ENCODE measurements around the gene ATXN7L1.
"Not testable (repeated sequence)": the region's sequence is repeated elsewhere in the genome, so short reads cannot be mapped to it uniquely, and the experiment has no call there.

ATXN7L1 gene

DNA sequence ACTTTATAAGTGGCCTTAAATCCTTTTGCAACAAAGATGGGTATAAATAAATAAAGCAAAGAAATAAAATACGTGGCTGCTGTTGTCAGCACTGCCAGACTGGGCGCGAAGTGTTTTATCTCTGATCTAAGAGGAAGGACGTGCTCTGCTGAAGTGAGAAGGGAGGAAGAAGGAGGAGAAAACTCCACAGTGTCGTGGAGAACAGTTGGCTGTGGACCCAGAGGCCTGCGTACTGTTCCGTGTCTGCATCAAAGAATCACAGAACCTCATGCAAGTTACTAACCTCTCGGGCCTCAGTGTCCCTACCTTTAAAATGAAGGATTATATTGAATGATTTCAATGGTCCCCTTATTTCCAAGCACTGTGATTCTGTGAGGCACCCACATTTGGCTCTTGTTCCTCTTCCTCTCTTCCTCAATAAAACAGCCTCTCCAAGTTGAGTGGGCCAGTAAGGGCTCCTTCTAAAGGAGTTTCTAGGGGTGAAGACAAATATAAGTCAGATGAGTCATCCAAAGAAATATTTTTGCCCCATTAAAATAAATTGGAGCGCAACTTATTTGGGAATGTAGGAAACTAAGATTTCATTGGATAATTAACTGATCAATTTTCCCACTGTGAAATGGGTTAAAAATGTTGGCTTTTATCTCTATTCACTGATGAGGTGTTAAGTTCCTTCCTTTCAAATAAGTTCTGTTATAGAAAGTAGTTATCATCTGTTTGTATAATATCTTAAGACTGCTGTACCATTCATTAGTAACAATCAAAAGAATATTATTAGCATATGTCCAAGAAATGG, 168.2 kb downstream of the ATXN7L1 start:
- Histone ChIP-seq H3K27me3 (ENCODE audit: control insufficient read depth, insufficient read depth, low read length) (no peaks in the 10 kb centered on the region), H3K9ac (ENCODE audit: low read length) (no peak overlapping the region), H3K9me3 (ENCODE audit: control insufficient read depth, low read length) (no peaks in the 10 kb centered on the region), H3K4me3 (ENCODE audit: low read length) (no peak overlapping the region), H3K4me1 (ENCODE audit: control insufficient read depth, insufficient read depth, low read length) (no peaks in the 10 kb centered on the region), H3K36me3 (ENCODE audit: control insufficient read depth, insufficient read depth, low read length) (no peaks in the 10 kb centered on the region)

DNA sequence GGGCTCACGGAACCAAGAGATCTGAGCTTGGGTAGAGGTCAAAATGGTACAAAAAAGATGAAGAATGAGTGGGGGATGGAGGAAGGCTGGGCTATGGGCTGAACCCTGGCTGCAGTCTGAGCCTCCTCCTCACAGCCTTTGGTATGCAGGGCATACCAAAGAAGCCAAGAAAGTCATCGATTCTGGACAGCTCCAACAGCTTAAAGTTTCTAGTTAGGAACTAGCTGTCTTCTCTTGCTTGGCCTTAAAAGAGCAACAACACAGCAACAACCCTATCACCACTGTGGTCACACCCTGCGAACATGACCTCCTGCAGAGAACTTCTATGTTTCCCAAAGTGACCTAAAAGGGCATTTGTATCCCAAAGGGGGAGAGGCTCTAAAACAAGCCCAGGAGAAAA, 169.0 kb downstream of the ATXN7L1 start:
- Histone ChIP-seq H3K9me3 (ENCODE audit: control insufficient read depth, low read length) (no peaks in the 10 kb centered on the region), H3K4me1 (ENCODE audit: control insufficient read depth, insufficient read depth, low read length) (no peaks in the 10 kb centered on the region), H3K36me3 (ENCODE audit: control insufficient read depth, insufficient read depth, low read length) (no peaks in the 10 kb centered on the region), H3K9ac (ENCODE audit: low read length) (no peak overlapping the region), H3K4me3 (ENCODE audit: low read length) (no peak overlapping the region), H3K27me3 (ENCODE audit: control insufficient read depth, insufficient read depth, low read length) (no peaks in the 10 kb centered on the region)

GRCh38 chr7:105705427-105705826, 171.0 kb downstream of the ATXN7L1 start:
- Histone ChIP-seq H3K36me3 (ENCODE audit: control insufficient read depth, insufficient read depth, low read length) (no peaks in the 10 kb centered on the region), H3K9ac (ENCODE audit: low read length) (no peak overlapping the region), H3K27me3 (ENCODE audit: control insufficient read depth, insufficient read depth, low read length) (no peaks in the 10 kb centered on the region), H3K4me1 (ENCODE audit: control insufficient read depth, insufficient read depth, low read length) (no peaks in the 10 kb centered on the region), H3K4me3 (ENCODE audit: low read length) (no peak overlapping the region), H3K9me3 (ENCODE audit: control insufficient read depth, low read length) (no peaks in the 10 kb centered on the region)

- no peak overlapping the region for H3K4me3 ChIP-seq (ENCODE audit: low read length)
- H3K27me3 ChIP-seq (ENCODE audit: control insufficient read depth, insufficient read depth, low read length) = no peaks in the 10 kb centered on the region
- H3K4me1 ChIP-seq (ENCODE audit: control insufficient read depth, insufficient read depth, low read length) = no peaks in the 10 kb centered on the region
- no peak overlapping the region for H3K9ac ChIP-seq (ENCODE audit: low read length)
- H3K36me3 ChIP-seq (ENCODE audit: control insufficient read depth, insufficient read depth, low read length) = no peaks in the 10 kb centered on the region
- H3K9me3 ChIP-seq (ENCODE audit: control insufficient read depth, low read length) = no peaks in the 10 kb centered on the region
Measured at GRCh38 chr7:105703207-105703930, 173.0 kb downstream of the ATXN7L1 start.

- Histone ChIP-seq H3K9me3 (ENCODE audit: control insufficient read depth, low read length) (no peaks in the 10 kb centered on the region), H3K4me3 (ENCODE audit: low read length) (no peak overlapping the region), H3K9ac (ENCODE audit: low read length) (no peak overlapping the region), H3K36me3 (ENCODE audit: control insufficient read depth, insufficient read depth, low read length) (no peaks in the 10 kb centered on the region), H3K4me1 (ENCODE audit: control insufficient read depth, insufficient read depth, low read length) (no peaks in the 10 kb centered on the region), H3K27me3 (ENCODE audit: control insufficient read depth, insufficient read depth, low read length) (no peaks in the 10 kb centered on the region)
Measured at GRCh38 chr7:105699568-105700236, 176.7 kb downstream of the ATXN7L1 start.

GRCh38 chr7:105698531-105698930, 177.9 kb downstream of the ATXN7L1 start:
- Histone ChIP-seq H3K9ac (ENCODE audit: low read length) (no peak overlapping the region), H3K4me3 (ENCODE audit: low read length) (no peak overlapping the region), H3K4me1 (ENCODE audit: control insufficient read depth, insufficient read depth, low read length) (no peaks in the 10 kb centered on the region), H3K27me3 (ENCODE audit: control insufficient read depth, insufficient read depth, low read length) (no peaks in the 10 kb centered on the region), H3K36me3 (ENCODE audit: control insufficient read depth, insufficient read depth, low read length) (no peaks in the 10 kb centered on the region), H3K9me3 (ENCODE audit: control insufficient read depth, low read length) (no peaks in the 10 kb centered on the region)

GRCh38 chr7:105697753-105698152, 178.6 kb downstream of the ATXN7L1 start:
- no peaks in the 10 kb centered on the region for H3K36me3 ChIP-seq (ENCODE audit: control insufficient read depth, insufficient read depth, low read length)
- H3K9me3 ChIP-seq (ENCODE audit: control insufficient read depth, low read length) = no peaks in the 10 kb centered on the region
- H3K9ac ChIP-seq (ENCODE audit: low read length) = no peak overlapping the region
- no peaks in the 10 kb centered on the region for H3K4me1 ChIP-seq (ENCODE audit: control insufficient read depth, insufficient read depth, low read length)
- no peak overlapping the region for H3K4me3 ChIP-seq (ENCODE audit: low read length)
- no peaks in the 10 kb centered on the region for H3K27me3 ChIP-seq (ENCODE audit: control insufficient read depth, insufficient read depth, low read length)

DNA sequence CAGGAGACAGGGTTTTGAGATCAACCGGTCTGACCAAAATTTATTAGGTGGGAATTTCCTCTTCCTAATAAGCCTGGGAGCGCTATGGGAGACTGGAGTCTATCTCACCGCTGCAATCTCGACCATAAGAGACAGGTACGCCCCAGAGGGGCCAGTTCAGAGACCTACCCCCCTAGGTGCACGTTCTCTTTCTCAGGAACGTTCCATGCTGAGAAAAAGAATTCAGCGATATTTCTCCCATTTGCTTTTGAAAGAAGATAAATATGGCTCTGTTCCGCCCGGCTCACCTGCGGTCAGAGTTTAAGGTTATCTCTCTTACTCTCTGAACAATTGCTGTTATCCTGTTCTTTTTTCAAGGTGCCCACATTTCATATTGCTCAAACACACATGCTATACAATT, 179.2 kb downstream of the ATXN7L1 start:
- H3K9ac ChIP-seq (ENCODE audit: low read length); H3K27me3 ChIP-seq (ENCODE audit: control insufficient read depth, insufficient read depth, low read length); H3K36me3 ChIP-seq (ENCODE audit: control insufficient read depth, insufficient read depth, low read length); H3K4me1 ChIP-seq (ENCODE audit: control insufficient read depth, insufficient read depth, low read length); H3K9me3 ChIP-seq (ENCODE audit: control insufficient read depth, low read length); H3K4me3 ChIP-seq (ENCODE audit: low read length): not testable (repeated sequence)

DNA sequence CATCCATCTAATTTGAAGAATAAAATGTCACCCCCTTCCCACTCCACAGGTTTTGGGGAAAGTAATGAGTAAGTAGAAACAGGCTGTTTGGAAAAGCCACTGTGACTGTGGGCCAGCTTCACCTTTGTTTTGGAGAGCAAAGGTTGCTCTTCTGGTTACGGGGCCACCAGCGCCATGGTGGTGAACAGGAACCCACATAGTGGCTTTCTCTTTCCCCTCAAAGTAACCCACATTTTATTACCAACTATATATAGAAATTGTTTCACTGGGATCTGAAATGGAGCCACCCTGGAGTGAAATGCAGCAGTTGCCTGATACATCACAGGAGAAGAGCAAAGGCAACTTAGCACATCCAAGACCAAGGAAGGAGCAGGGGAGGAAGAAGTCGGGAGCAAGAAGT, 182.8 kb downstream of the ATXN7L1 start:
- no peaks in the 10 kb centered on the region for H3K9me3 ChIP-seq (ENCODE audit: control insufficient read depth, low read length)
- no peak overlapping the region for H3K9ac ChIP-seq (ENCODE audit: low read length)
- no peaks in the 10 kb centered on the region for H3K27me3 ChIP-seq (ENCODE audit: control insufficient read depth, insufficient read depth, low read length)
- no peaks in the 10 kb centered on the region for H3K36me3 ChIP-seq (ENCODE audit: control insufficient read depth, insufficient read depth, low read length)
- H3K4me1 ChIP-seq (ENCODE audit: control insufficient read depth, insufficient read depth, low read length) = peaks cover 17% of the 10 kb centered on the region
- H3K4me3 ChIP-seq (ENCODE audit: low read length) = no peak overlapping the region

DNA sequence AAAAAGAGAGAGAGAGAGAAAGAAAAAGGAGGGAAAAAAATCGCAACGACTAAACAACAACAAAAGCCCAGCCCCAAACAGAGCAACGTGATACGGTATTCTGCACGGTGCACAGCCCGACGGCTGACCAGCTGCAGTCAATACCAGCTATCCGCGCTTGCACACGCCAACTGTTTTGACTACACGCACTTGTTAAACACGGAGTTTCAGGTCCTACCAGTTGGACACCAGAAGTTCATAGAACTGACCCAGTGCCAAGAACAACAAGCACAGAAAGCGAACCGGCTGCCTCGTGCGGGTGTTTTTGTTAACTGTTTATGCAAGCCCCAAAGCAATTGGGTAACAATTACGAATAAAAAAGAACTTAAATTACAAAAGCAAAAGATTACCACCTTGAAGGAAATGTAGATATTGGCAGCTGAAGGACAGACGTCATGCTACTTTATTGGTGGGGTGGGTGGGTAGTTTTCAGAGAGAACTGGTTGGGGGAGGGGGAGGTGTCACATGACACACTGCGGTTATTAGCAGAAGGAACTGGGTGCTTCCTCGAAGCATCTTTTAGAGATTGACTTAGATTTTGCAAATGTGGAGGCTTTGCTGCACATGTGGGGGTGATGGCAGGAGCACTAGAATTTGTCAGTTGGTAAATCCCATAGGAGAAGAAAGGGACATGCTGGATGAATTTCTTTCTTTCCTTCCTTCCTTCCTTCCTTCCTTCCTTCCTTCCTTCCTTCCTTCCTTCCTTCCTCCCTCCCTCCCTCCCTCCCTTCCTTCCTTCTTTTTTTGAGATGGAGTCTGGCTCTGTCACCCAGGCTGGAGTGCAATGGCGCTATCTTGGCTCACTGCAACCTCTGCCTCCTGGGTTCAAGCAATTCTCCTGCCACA, 184.5 kb downstream of the ATXN7L1 start:
- Histone ChIP-seq H3K36me3 (ENCODE audit: control insufficient read depth, insufficient read depth, low read length) (no peaks in the 10 kb centered on the region), H3K4me1 (ENCODE audit: control insufficient read depth, insufficient read depth, low read length) (peaks cover 21% of the 10 kb centered on the region), H3K9ac (ENCODE audit: low read length) (peak overlapping the region; percentile 27), H3K9me3 (ENCODE audit: control insufficient read depth, low read length) (no peaks in the 10 kb centered on the region), H3K27me3 (ENCODE audit: control insufficient read depth, insufficient read depth, low read length) (no peaks in the 10 kb centered on the region), H3K4me3 (ENCODE audit: low read length) (peak overlapping the region; percentile 5)

DNA sequence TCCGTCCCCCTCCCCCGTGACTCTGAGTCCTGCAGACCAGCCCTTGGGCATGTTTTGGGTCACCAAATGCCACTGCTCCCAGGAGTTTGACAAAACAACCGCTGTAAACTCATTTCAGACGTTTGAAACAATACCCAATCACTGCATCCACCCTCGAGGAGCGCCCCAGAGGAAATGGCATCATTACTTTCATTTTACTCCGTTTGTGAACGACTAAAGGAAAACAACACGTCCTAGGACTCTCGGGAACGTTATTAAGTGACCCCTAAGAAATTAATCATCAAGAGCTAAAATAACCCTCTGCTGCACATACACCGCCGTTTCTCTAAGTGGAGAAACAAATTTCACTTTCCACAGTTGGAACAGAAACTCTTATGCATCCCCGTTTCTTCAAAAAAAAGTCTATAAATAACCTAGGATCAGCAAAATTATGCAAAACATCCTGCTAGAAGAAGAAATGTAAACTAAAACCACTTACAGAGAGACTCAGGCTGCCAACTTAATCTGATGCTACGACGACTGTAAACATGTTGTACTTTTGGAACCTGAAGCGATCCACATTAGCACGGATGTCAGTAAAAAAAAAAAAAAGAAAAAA, 185.2 kb downstream of the ATXN7L1 start:
- H3K27me3 ChIP-seq (ENCODE audit: control insufficient read depth, insufficient read depth, low read length) = no peaks in the 10 kb centered on the region
- H3K36me3 ChIP-seq (ENCODE audit: control insufficient read depth, insufficient read depth, low read length) = no peaks in the 10 kb centered on the region
- peaks cover 21% of the 10 kb centered on the region for H3K4me1 ChIP-seq (ENCODE audit: control insufficient read depth, insufficient read depth, low read length)
- H3K9me3 ChIP-seq (ENCODE audit: control insufficient read depth, low read length) = no peaks in the 10 kb centered on the region
- H3K9ac ChIP-seq (ENCODE audit: low read length) = peak overlapping the region; percentile 45
- peak overlapping the region; percentile 5 for H3K4me3 ChIP-seq (ENCODE audit: low read length)
